Neural cell (in vitro differentiated cells): ENCODE data around the gene RBKS. TPM values are rescaled to one million over a fixed set of nuclear protein-coding genes. Genes with fewer than 3 reads are reported as not detected.

Source experiments
- H2AFZ ChIP-seq: fragments of 200-600, 300-800 bp; sonication (generic), shearing (Covaris generic); 2 replicates; pipeline ENCODE4 v1.6.0; 2014; ENCODE audit warnings: low read depth, mild to moderate bottlenecking, antibody characterized with exemption, low read length, moderate library complexity
- H3F3A ChIP-seq: fragments of 200-600 bp; shearing (Covaris generic); 2 replicates; pipeline ENCODE4 v1.6.1; 2016; ENCODE audit warnings: mild to moderate bottlenecking, moderate library complexity, mixed read lengths, antibody characterized with exemption, low read length; ENCODE audit not compliant: insufficient read depth, poor library complexity, severe bottlenecking
- H3K27ac ChIP-seq: fragments of 200-600, 300-800 bp; sonication (generic), shearing (Covaris generic); 2 replicates; pipeline ENCODE4 v1.5.1; 2014; ENCODE audit warnings: mild to moderate bottlenecking, low read length, moderate library complexity
- H3K27me3 ChIP-seq: fragments of 300-800, 200-600 bp; sonication (generic), shearing (Covaris generic); 2 replicates; pipeline ENCODE4 v1.6.0; 2014; ENCODE audit warnings: mild to moderate bottlenecking, low read depth, low read length, moderate library complexity; ENCODE audit not compliant: insufficient read depth
- H3K36me3 ChIP-seq: fragments of 300-800, 200-600 bp; sonication (generic), shearing (Covaris generic); 2 replicates; pipeline ENCODE4 v1.5.1; 2014; ENCODE audit warnings: mild to moderate bottlenecking, antibody characterized with exemption, low read length, moderate library complexity; ENCODE audit not compliant: insufficient read depth
- H3K4me2 ChIP-seq: fragments of 300-800, 200-600 bp; sonication (generic), shearing (Covaris generic); 2 replicates; pipeline ENCODE4 v1.6.0; 2014; ENCODE audit warnings: mild to moderate bottlenecking, low read length
- H3K4me3 ChIP-seq: fragments of 300-800, 200-600 bp; sonication (generic), shearing (Covaris generic); 2 replicates; pipeline ENCODE4 v1.5.1; 2014; ENCODE audit warnings: mild to moderate bottlenecking, low read length, moderate library complexity
- H3K79me2 ChIP-seq: fragments of 200-600 bp; shearing (Covaris generic); replicated peaks from 2 replicates; pipeline ENCODE4 v1.6.0; 2014; ENCODE audit warnings: mild to moderate bottlenecking, low read length, moderate library complexity; ENCODE audit not compliant: insufficient read depth
- H3K9ac ChIP-seq: fragments of 300-800, 200-600 bp; sonication (generic), shearing (Covaris generic); 2 replicates; pipeline ENCODE4 v1.6.1; 2016; ENCODE audit warnings: mild to moderate bottlenecking, low read length, mixed read lengths
- H3K9me2 ChIP-seq: fragments of 200-600 bp; shearing (Covaris generic); 2 replicates; pipeline ENCODE4 v1.6.1; 2016; ENCODE audit warnings: mild to moderate bottlenecking, low read length, mixed read lengths; ENCODE audit not compliant: insufficient read depth
- H3K9me3 ChIP-seq: fragments of 200-600, 300-800 bp; sonication (generic), shearing (Covaris generic); 2 replicates; pipeline ENCODE4 v1.6.1; 2016; ENCODE audit warnings: mild to moderate bottlenecking, mixed run types, low read length, moderate library complexity, mixed read lengths
- H4K20me1 ChIP-seq: fragments of 200-600 bp; shearing (Covaris generic); 2 replicates; pipeline ENCODE4 v1.6.1; 2016; ENCODE audit warnings: mild to moderate bottlenecking, mixed run types; ENCODE audit not compliant: insufficient read depth
- EP300 ChIP-seq: fragments of 450-650 bp; conservative IDR thresholded peaks from 2 replicates; pipeline ENCODE4 v1.6.1; 2014; ENCODE audit warnings: antibody characterized with exemption, mild to moderate bottlenecking, moderate library complexity; ENCODE audit not compliant: poor library complexity, severe bottlenecking
- EZH2 ChIP-seq: fragments of 200-600, 300-800 bp; shearing (Covaris generic), sonication (generic); IDR thresholded peaks from 2 replicates; pipeline ENCODE4 v1.6.1; 2014; ENCODE audit warnings: antibody characterized with exemption, low read length, borderline replicate concordance, mild to moderate bottlenecking; ENCODE audit not compliant: insufficient read depth, poor library complexity, severe bottlenecking
- MXI1 ChIP-seq: fragments of 450-650 bp; conservative IDR thresholded peaks from 2 replicates; pipeline ENCODE4 v1.6.1; 2014; ENCODE audit warnings: antibody characterized with exemption, mild to moderate bottlenecking; ENCODE audit not compliant: poor library complexity, severe bottlenecking
- POLR2AphosphoS5 ChIP-seq: IDR thresholded peaks from 2 replicates; pipeline ENCODE4 v1.6.1; 2012
- RAD21 ChIP-seq: fragments of 450-650 bp; conservative IDR thresholded peaks from 2 replicates; pipeline ENCODE4 v1.6.1; 2014; ENCODE audit warnings: antibody characterized with exemption, mild to moderate bottlenecking, moderate library complexity
- SMC3 ChIP-seq: fragments of 450-650 bp; conservative IDR thresholded peaks from 2 replicates; pipeline ENCODE4 v1.6.1; 2014; ENCODE audit warnings: antibody characterized with exemption, mild to moderate bottlenecking, moderate library complexity; ENCODE audit not compliant: poor library complexity
- TAF1 ChIP-seq: IDR thresholded peaks from 2 replicates; pipeline ENCODE4 v1.6.1; 2012; ENCODE audit warnings: low read depth
- polyA plus RNA-seq: library from polyadenylated mRNA; depleted of rRNA; stranded (reverse); fragments of >200 nt; gene quantifications from 2 replicates; pipeline ENCODE4 v1.2.3, GENCODE V29; 2014
- TF ChIP-seq, protein P1 (sequence below): fragments of 450-650 bp; IDR thresholded peaks from 2 replicates; pipeline ENCODE4 v1.5.1; 2014; ENCODE audit warnings: antibody characterized with exemption, mild to moderate bottlenecking, moderate library complexity; ENCODE audit not compliant: poor library complexity, severe bottlenecking
- TF ChIP-seq, protein P2 (sequence below): IDR thresholded peaks from 2 replicates; pipeline ENCODE4 v1.6.1; 2012; ENCODE audit warnings: borderline replicate concordance

The RBKS gene
- polyA plus RNA-seq, 1 donor from 2014 or later = 5.4 TPM

DNA sequence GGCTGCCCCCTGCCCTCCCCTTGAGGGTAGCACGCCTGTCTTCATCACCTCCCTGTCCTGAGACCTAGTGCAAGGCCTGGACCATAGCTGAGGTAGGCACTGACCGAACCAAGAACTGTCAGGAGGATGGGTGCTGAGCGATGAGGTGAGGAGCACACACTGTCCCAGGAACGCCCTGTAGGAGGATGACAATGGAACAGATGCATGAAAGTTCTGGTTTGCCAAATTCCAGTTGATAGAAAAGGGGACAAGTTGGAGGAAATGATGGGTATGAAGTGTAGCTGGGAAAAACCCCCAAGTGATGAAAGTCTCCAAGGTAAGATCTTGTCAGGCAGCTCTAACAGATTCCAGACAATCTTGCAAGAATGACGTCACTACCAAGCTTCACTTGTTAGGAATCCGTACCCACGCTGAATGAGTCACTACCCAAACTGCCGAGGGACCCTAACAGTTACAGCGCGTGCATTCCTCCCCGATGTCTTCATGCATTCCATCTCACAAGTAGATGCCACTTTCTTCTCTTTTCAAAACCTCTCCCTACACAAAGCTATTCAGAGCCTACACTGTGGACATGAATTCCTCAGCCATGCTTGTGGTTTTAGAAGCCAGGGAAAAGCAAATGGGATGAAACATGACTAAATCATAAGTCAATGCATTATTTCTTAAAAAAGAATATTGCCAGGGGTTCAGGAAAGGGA is 91.1 kb downstream of the RBKS start:
- Histone ChIP-seq H2AFZ (no peak overlapping the region), H3K4me3 (no peak overlapping the region), H3F3A (no peaks in the 10 kb centered on the region), H3K27me3 (no peaks in the 10 kb centered on the region), H3K27ac (no peak overlapping the region), H3K9ac (no peak overlapping the region), H3K4me2 (no peak overlapping the region), H3K79me2 (no peaks in the 10 kb centered on the region), H3K36me3 (no peaks in the 10 kb centered on the region), H3K9me3 (no peaks in the 10 kb centered on the region), H4K20me1 (no peaks in the 10 kb centered on the region), H3K9me2 (no peaks in the 10 kb centered on the region)
- no peak for TF ChIP-seq TAF1
- no peak for TF ChIP-seq EZH2
- no peak for TF ChIP-seq SMC3
- TF ChIP-seq EP300 = no peak
- TF ChIP-seq RAD21 = no peak

DNA sequence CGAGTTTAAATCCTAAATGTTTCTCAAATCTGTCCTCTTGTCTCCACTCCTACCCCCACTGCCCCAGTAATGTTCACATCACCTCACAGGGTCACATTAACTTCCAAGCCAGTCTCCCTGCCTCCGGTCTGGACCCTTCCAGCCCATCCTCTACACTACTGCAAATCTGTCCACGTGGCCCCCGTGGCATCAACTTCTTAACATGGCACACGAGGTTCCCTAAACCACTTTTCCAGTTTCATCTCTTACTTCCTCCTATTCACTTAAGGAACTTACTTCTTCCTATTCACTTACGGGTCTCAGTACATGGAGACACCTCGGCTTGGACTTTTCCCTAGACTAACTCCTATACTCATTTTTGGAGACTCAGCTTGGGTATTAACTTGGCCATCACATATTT is 91.7 kb downstream of the RBKS start:
- H3K27ac ChIP-seq = no peak overlapping the region
- no peaks in the 10 kb centered on the region for H3K27me3 ChIP-seq
- no peaks in the 10 kb centered on the region for H3K9me2 ChIP-seq
- TF ChIP-seq SMC3 = no peak
- TF ChIP-seq POLR2AphosphoS5 = no peak
- TF ChIP-seq EZH2 = no peak
- no peak for TF ChIP-seq TAF1
- TF ChIP-seq, protein P1, sequence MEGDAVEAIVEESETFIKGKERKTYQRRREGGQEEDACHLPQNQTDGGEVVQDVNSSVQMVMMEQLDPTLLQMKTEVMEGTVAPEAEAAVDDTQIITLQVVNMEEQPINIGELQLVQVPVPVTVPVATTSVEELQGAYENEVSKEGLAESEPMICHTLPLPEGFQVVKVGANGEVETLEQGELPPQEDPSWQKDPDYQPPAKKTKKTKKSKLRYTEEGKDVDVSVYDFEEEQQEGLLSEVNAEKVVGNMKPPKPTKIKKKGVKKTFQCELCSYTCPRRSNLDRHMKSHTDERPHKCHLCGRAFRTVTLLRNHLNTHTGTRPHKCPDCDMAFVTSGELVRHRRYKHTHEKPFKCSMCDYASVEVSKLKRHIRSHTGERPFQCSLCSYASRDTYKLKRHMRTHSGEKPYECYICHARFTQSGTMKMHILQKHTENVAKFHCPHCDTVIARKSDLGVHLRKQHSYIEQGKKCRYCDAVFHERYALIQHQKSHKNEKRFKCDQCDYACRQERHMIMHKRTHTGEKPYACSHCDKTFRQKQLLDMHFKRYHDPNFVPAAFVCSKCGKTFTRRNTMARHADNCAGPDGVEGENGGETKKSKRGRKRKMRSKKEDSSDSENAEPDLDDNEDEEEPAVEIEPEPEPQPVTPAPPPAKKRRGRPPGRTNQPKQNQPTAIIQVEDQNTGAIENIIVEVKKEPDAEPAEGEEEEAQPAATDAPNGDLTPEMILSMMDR = no peak
- TF ChIP-seq EP300 = no peak
- H2AFZ ChIP-seq = no peak overlapping the region
- H3K4me3 ChIP-seq = no peak overlapping the region
- no peak overlapping the region for H3K4me2 ChIP-seq
- H3K79me2 ChIP-seq = no peaks in the 10 kb centered on the region
- H3F3A ChIP-seq = no peaks in the 10 kb centered on the region
- H4K20me1 ChIP-seq = no peaks in the 10 kb centered on the region
- H3K36me3 ChIP-seq = no peaks in the 10 kb centered on the region
- H3K9ac ChIP-seq = no peak overlapping the region
- H3K9me3 ChIP-seq = no peaks in the 10 kb centered on the region

DNA sequence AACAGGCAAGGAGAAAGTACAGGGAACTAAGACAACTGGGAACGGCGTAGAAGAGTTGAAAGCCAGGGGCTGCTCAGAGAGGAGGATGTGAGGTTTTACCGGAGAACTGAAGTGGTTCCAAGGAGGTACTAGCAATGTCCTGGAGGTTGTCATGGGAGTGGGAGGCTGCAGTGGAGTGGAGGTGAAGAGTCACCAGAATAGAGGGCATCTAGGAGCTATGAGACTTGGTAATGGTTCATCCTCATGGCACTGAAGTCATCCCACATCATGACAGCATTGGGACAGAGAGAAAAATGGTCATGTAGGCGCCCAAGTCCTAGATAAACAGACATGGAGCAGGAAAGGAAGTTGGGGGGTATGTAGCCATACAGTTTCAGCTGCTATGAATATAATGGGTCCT is 92.3 kb downstream of the RBKS start:
- no peaks in the 10 kb centered on the region for H3K9me2 ChIP-seq
- H3K27me3 ChIP-seq = no peaks in the 10 kb centered on the region
- H3F3A ChIP-seq = no peaks in the 10 kb centered on the region
- H3K36me3 ChIP-seq = no peaks in the 10 kb centered on the region
- H3K9me3 ChIP-seq = no peaks in the 10 kb centered on the region
- no peaks in the 10 kb centered on the region for H4K20me1 ChIP-seq
- no peak overlapping the region for H3K4me2 ChIP-seq
- H3K27ac ChIP-seq = no peak overlapping the region
- H3K79me2 ChIP-seq = no peaks in the 10 kb centered on the region
- no peak overlapping the region for H2AFZ ChIP-seq
- no peak overlapping the region for H3K9ac ChIP-seq
- no peak for TF ChIP-seq EZH2
- no peak for TF ChIP-seq TAF1
- TF ChIP-seq MXI1 = no peak
- TF ChIP-seq EP300 = no peak
- no peak for TF ChIP-seq POLR2AphosphoS5
- TF ChIP-seq, protein P2, sequence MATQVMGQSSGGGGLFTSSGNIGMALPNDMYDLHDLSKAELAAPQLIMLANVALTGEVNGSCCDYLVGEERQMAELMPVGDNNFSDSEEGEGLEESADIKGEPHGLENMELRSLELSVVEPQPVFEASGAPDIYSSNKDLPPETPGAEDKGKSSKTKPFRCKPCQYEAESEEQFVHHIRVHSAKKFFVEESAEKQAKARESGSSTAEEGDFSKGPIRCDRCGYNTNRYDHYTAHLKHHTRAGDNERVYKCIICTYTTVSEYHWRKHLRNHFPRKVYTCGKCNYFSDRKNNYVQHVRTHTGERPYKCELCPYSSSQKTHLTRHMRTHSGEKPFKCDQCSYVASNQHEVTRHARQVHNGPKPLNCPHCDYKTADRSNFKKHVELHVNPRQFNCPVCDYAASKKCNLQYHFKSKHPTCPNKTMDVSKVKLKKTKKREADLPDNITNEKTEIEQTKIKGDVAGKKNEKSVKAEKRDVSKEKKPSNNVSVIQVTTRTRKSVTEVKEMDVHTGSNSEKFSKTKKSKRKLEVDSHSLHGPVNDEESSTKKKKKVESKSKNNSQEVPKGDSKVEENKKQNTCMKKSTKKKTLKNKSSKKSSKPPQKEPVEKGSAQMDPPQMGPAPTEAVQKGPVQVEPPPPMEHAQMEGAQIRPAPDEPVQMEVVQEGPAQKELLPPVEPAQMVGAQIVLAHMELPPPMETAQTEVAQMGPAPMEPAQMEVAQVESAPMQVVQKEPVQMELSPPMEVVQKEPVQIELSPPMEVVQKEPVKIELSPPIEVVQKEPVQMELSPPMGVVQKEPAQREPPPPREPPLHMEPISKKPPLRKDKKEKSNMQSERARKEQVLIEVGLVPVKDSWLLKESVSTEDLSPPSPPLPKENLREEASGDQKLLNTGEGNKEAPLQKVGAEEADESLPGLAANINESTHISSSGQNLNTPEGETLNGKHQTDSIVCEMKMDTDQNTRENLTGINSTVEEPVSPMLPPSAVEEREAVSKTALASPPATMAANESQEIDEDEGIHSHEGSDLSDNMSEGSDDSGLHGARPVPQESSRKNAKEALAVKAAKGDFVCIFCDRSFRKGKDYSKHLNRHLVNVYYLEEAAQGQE = no peak
- TF ChIP-seq RAD21 = no peak
- TF ChIP-seq SMC3 = no peak
- TF ChIP-seq, protein P1 = no peak
- H3K4me3 ChIP-seq = no peak overlapping the region
